ENCODE measurements around the gene PTH1R.

The PTH1R gene

DNA sequence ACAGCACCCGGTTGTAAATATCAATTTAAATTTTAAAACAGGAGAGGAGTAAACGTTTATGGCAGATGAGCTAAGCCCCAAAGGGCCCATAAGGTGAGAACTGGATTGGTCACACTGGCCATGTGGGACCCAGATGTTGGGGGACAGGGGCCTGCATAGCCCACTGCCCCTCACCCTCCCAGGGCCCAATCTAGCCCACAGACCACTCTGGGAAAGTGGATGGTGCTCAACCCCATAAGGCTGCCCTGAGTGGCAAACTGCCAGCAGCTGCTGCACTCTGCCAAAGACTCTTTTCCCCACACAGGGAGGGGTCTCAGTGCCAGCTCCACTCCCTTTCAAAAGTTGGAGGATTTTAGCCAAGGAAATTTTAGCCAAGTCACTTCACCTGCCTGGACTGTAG lies 56.6 kb downstream of the PTH1R start:
- DNase-seq = peak in 1 of 2 experiments; percentile 10

- DNase-seq = no peak
Observed at GRCh38 chr3:46934498-46935167, 57.1 kb downstream of the PTH1R start.

- no peak for DNase-seq
Observed at GRCh38 chr3:46935168-46935858, 57.8 kb downstream of the PTH1R start.

GRCh38 chr3:46935989-46936558 lies 58.6 kb downstream of the PTH1R start:
- DNase-seq = no peak

DNA sequence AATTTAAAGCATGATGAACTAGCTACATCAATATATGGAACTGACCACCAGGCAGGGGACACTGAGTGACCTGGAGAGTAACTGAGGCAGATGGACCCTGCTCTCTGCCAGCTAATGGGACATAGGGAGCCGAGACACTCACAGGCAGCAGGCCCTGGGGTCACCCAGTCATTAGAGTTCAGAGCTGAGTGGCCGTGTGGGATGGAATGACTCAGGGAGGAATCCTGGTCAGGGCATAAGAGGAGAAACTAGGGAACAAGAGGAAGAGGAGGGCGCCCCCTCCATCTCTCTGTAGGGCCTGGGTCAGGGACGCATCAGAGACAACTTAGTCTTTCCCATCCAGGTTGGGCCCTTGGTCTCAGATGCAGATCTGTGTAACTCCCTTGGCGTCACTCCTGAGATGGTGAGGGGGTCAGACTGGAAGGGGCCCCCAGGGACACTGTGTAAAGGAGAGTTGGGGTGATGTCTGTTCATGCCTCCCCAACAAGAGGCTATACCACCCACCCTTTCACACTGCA lies 59.3 kb downstream of the PTH1R start:
- no peak for DNase-seq

- DNase-seq = no peak
Observed at GRCh38 chr3:46938118-46938517, 60.6 kb downstream of the PTH1R start.

GRCh38 chr3:46939578-46940445 lies 62.3 kb downstream of the PTH1R start:
- DNase-seq = no peak

DNA sequence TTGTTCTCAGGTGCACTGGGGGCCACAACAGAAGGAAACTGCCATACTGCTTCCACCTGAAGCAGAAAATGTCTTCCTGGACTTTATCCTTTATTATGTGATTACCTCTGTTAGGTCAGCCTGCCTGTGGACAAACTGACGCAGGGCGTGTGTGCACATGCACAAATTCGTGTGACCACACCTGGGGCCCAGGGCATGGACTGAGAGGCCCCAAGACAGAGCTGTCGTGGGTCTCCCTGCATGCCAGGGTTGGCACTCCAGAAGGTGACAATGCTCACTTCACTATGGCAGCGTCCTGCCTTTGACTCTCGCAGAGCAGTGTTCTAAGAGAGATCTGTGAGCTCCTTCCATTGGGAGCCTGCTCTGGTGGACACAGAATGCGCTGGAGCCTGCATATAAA lies 64.6 kb downstream of the PTH1R start:
- DNase-seq = no peak

GRCh38 chr3:46942481-46943236 lies 65.1 kb downstream of the PTH1R start:
- DNase-seq = no peak

GRCh38 chr3:46943237-46944187 lies 66.0 kb downstream of the PTH1R start:
- no peak for DNase-seq

DNA sequence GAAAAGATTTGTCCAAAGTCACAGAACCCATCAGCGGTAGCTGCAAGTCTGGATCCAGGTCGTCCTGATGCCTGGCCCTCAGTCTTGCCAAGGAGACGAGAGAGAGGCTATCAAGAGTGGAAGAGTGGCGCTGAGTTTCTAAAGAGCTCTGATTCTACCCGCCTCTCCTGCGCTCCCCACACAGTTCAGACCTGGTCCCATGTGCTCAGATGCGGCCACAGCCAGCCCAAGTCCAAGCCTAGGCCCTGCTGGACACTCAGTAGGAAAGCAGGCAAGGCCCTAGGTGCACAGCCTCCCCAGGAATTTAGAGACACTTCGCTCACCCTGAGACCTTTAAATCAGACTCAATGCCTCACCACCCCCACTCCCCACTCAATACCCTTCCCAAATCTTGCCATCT lies 66.7 kb downstream of the PTH1R start:
- no peak for DNase-seq

GRCh38 chr3:46946416-46946815 lies 68.9 kb downstream of the PTH1R start:
- DNase-seq = no peak

GRCh38 chr3:46946856-46947545 lies 69.5 kb downstream of the PTH1R start:
- peak in 1 of 2 experiments; percentile 19 for DNase-seq

DNA sequence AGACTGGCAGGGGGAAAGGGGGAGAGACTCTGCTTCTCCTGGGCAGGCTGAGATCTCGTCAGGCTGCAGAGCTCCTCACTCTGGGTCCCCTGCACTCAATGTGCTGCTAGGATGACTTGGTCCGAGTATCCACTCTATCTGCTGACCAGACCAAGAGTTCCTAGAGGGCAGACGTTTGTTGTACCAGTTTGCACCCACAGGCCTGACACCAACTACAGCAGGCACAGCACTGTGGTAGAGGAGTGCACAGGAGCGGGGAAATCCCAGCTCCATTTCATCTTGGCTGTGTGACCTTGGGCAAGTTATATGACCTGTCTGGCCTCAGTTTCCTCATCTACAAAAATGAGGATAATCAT lies 70.0 kb downstream of the PTH1R start:
- DNase-seq = no peak

DNA sequence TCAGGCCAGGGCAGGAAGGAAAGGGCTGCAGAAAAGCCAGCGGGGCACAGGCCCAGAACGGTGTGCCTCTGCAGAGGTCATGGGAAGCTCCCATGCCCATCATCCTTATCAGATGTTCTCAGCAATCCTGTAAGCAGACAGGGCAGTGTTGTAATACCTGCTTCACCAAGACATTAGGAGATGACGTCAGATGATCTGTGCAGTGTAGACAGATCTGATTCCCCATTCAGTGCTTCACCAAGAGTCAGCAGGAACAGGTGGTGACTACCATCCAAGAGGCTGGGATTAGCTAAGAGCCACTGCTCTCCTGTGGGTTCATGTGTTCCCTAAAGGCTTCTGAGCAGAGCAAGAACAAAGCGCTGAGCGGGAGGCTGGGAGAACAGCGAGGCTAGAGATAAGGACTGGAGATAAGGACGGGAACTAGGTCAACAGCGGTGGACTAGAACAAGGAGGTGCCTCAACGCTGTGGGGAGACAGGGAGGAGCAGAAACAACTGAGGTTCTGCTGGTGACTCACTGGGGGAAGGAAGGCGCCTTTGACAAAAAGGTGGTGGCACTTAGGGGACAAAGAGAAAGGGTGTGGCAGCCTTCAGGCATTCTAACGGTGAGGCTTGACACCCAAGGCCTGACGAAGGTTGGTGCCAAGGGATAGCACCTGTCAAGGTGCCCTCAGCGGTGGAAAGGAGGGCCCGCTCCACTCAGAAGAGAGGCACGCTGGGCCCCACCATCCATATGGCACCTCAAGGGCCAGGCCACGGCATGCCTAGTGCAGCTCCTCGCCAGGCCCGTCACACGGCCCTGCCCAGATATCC lies 70.7 kb downstream of the PTH1R start:
- DNase-seq = no peak

DNA sequence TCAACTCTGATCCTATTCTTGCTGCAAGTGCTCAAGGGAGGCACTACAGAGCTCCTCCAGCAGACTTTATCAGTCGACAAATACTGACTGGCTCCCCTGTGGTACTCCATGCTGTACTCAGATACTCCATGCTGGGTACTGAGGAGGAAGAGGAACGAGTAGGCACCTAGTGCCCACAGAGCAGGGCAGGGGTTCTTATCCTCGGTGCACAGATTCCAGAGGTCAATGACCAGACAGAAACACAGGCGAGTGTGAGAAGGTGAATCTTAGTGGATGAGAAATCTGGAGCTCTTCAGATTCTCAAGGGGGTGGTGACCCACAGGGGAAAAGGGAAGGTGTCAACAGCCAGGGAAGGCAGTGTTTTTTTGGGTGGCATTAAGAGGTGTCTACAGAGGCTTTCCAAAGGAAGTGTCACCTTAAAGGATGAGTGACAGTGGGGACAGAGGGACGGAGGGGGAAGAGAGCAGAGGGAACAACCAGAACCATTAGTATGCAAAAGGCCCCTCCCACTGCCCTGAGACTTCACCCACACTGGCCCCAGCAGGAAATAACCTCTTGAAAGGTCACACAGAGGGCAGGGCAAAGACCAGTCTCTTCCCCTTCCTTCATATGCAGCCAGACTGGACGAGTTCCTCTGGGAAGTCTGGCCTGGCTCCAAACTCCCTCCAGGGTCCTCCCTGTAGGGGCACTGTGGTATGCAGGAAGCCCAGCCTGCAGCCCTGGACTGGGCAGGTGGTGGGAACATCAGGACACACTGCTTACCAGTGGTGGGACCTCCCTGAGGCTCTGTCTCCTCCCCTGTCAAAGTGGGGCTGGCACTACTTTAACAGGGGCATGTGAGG lies 71.5 kb downstream of the PTH1R start:
- DNase-seq = no peak

DNA sequence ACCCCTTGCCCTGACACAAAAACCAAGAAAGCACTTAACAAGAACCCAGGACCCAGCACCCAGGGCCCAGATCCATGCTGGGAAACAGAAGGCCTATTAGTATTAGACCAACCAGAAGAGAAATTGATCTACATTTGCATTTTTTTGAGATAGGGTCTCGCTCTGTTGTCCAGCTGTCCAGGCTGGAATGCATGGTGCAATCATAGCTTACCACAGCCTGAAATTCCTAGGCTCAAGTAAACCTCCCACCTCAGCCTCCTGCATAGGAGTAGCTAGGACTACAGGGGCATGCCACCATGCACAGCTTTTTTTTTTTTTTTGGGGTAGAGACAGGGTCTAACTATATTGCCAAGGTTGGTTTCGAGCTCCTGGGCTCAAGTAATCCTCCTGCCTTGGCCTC lies 72.7 kb downstream of the PTH1R start:
- no peak for DNase-seq

DNA sequence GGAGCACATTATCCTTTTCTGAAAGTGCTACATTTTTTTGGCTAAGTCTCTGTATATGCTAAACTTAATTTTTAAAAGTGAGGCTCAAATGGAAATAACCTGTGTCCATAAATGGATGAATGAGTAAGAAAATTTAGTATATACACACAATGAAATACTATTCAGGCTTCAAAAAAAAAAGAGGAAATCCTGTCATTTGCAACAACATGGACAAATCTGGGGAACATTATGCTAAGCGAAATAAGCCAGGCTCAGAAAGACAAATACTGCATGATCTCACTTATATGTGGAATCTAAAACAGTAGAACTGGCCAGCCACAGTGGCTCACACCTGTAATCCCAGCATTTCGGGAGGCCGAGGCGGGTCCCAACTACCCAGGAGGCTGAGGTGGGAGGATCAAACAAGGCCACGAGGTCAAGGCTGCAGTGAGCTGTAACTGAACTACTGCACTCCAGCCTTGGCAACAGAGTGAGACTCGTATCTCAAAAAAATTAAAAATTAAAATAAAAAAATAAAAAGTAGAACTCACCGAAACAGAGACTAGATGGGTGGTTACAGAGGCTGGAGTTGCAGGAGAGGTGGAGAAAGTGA lies 73.2 kb downstream of the PTH1R start:
- DNase-seq = no peak

Data from NCI-H2081 (cell line).